ENCODE data around the gene GGCT.

DNA sequence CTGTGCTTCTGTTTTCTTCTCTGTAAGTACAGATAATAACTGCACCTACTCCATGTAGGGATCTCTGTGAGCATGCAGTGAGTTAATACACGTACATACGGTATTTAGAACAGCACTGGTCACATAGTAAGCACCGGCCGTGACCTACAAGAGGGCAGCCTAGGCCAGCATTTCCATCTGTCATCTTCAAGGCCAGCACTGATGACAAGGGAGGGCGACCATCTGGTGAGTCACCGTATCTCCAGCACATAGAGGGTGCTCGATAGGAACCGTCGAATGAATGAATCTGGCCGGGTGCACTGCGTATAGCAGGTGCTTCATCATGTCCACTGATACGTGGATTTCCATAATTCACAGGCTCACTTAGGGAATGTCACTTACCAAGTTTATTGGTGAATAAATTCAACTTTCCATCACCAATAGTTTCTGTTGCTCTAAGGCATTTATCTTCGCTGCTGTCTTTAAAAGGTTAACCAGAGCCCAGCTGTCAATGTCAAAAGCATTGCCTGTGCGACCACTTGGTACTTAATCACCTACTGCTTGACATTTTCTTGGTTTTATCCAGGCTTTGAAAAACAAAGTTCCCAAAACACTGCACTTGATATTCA, 34.4 kb downstream of the GGCT start:
- TF ChIP-seq, protein P1, sequence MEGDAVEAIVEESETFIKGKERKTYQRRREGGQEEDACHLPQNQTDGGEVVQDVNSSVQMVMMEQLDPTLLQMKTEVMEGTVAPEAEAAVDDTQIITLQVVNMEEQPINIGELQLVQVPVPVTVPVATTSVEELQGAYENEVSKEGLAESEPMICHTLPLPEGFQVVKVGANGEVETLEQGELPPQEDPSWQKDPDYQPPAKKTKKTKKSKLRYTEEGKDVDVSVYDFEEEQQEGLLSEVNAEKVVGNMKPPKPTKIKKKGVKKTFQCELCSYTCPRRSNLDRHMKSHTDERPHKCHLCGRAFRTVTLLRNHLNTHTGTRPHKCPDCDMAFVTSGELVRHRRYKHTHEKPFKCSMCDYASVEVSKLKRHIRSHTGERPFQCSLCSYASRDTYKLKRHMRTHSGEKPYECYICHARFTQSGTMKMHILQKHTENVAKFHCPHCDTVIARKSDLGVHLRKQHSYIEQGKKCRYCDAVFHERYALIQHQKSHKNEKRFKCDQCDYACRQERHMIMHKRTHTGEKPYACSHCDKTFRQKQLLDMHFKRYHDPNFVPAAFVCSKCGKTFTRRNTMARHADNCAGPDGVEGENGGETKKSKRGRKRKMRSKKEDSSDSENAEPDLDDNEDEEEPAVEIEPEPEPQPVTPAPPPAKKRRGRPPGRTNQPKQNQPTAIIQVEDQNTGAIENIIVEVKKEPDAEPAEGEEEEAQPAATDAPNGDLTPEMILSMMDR (conservative IDR thresholded peaks at IDR 0.05; ENCODE audit: low read depth, low read length): no peak
- no peak for TF ChIP-seq EZH2phosphoT487 (IDR thresholded peaks at IDR 0.05; ENCODE audit: borderline replicate concordance, low read length)
